H1 (cell line): ENCODE results near the gene SF3B3. TPM values are rescaled to one million over a fixed set of nuclear protein-coding genes. Genes with fewer than 3 reads are reported as not detected.
A peak's percentile ranks its signal among the peaks of the same experiment; 100 is the strongest.
"Not testable (repeated sequence)": the region's sequence is repeated elsewhere in the genome, so short reads cannot be mapped to it uniquely, and the experiment has no call there.

Source experiments
- CTCF ChIA-PET: fragments of 300-600 bp; sonication (Branson Sonifier 250); formaldehyde crosslinking; loops from one replicate; lab custom pipeline; 2021; ENCODE audit not compliant: partially characterized antibody; lab: Charles Lee
- POLR2A ChIA-PET: fragments of 300-600 bp; sonication (Branson Sonifier 250); formaldehyde crosslinking; loops from one replicate; lab custom pipeline; 2021; ENCODE audit warnings: inconsistent platforms; ENCODE audit not compliant: partially characterized antibody; lab: Charles Lee
- DNase-seq, 2 experiments: peaks; one replicate each; pipeline versions ENCODE4 v3.0.0 to v3.0.0-alpha.2; 2010 to 2022; ENCODE audit warnings: low spot score in 2 of 2, low read depth in 1 of 2, mixed read lengths in 1 of 2
- FAIRE-seq: peaks from 2 replicates; lab custom pipeline; 2011; peaks lifted over from hg19 to GRCh38; lab: Jason Lieb, UNC
- H2AFZ ChIP-seq: 2 replicates; pipeline ENCODE4 v1.8.1; 2012; ENCODE audit warnings: low read length, inconsistent platforms
- H2AK5ac ChIP-seq: 2 replicates; pipeline ENCODE4 v1.6.1; 2013; ENCODE audit warnings: low read depth, low read length
- H2BK120ac ChIP-seq: replicated peaks from 2 replicates; pipeline ENCODE3; 2013; ENCODE audit warnings: low read depth, low read length, inconsistent platforms
- H2BK12ac ChIP-seq: 2 replicates; pipeline ENCODE4 v1.6.1; 2013; ENCODE audit warnings: low read depth, low read length
- H2BK15ac ChIP-seq: 2 replicates; pipeline ENCODE4 v1.6.1; 2013; ENCODE audit warnings: low read length
- H2BK20ac ChIP-seq: 2 replicates; pipeline ENCODE4 v1.6.1; 2013; ENCODE audit warnings: low read length
- H2BK5ac ChIP-seq: 2 replicates; pipeline ENCODE4 v1.6.1; 2013; ENCODE audit warnings: low read depth, low read length
- H3K14ac ChIP-seq: 2 replicates; pipeline ENCODE4 v1.6.1; 2013; ENCODE audit warnings: inconsistent platforms; ENCODE audit not compliant: insufficient read length
- H3K18ac ChIP-seq: 2 replicates; pipeline ENCODE4 v1.6.1; 2013; ENCODE audit warnings: low read length; ENCODE audit errors: extremely low read depth
- H3K23ac ChIP-seq: 2 replicates; pipeline ENCODE4 v1.6.1; 2013; ENCODE audit warnings: inconsistent platforms; ENCODE audit not compliant: insufficient read length
- H3K23me2 ChIP-seq: 2 replicates; pipeline ENCODE4 v1.6.1; 2013; ENCODE audit warnings: low read depth, low read length
- H3K27ac ChIP-seq: 2 replicates; pipeline ENCODE4 v1.6.1; 2011; ENCODE audit warnings: low read depth, low read length, inconsistent platforms
- H3K27me3 ChIP-seq, 4 experiments: replicated peaks in 1 of 4; 1 replicate in 1 of 4; 2 replicates in 3 of 4; pipeline versions ENCODE4 v1.6.1 to v1.8.1; 2011 to 2013; ENCODE audit warnings: low read length in 3 of 4, mild to moderate bottlenecking in 3 of 4, inconsistent platforms in 2 of 4, mixed read lengths in 2 of 4, moderate library complexity in 1 of 4; ENCODE audit not compliant: control insufficient read depth in 3 of 4, insufficient read depth in 3 of 4; ENCODE audit errors: extremely low read depth in 1 of 4
- H3K36me3 ChIP-seq, 4 experiments: 2 replicates each; pipeline versions ENCODE4 v1.6.1 to v1.8.1; 2011 to 2013; ENCODE audit warnings: mild to moderate bottlenecking in 4 of 4, low read length in 3 of 4, moderate library complexity in 2 of 4, control low read depth in 1 of 4, inconsistent platforms in 1 of 4; ENCODE audit not compliant: insufficient read depth in 4 of 4, control insufficient read depth in 2 of 4
- H3K4ac ChIP-seq: replicated peaks from 2 replicates; pipeline ENCODE3; 2013; ENCODE audit warnings: low read length, low read depth, mixed read lengths, inconsistent platforms; ENCODE audit not compliant: insufficient read length
- H3K4me1 ChIP-seq, 4 experiments: replicated peaks in 1 of 4; 1 replicate in 1 of 4; 2 replicates in 3 of 4; pipeline versions ENCODE4 v1.6.1 to v1.8.1; 2011 to 2013; ENCODE audit warnings: low read length in 3 of 4, inconsistent platforms in 2 of 4, mixed read lengths in 1 of 4; ENCODE audit not compliant: insufficient read depth in 4 of 4, control insufficient read depth in 3 of 4
- H3K4me2 ChIP-seq, 2 experiments: 2 replicates each; pipeline versions ENCODE4 v1.6.1 to v1.8.1; 2011 to 2013; ENCODE audit warnings: low read depth in 2 of 2, low read length in 2 of 2, control low read depth in 1 of 2, inconsistent platforms in 1 of 2, mild to moderate bottlenecking in 1 of 2; ENCODE audit not compliant: insufficient read depth in 1 of 2
- H3K4me3 ChIP-seq, 4 experiments: fragments of 200-600, 300-600 bp in 1 of 4; sonication (generic), shearing (Covaris generic), sonication (Bioruptor Twin) in 1 of 4; 2 replicates each; pipeline versions ENCODE4 v1.5.1 to v1.8.1; 2011 to 2016; ENCODE audit warnings: low read length in 4 of 4, low read depth in 3 of 4, control low read depth in 2 of 4, inconsistent platforms in 2 of 4, mild to moderate bottlenecking in 2 of 4, mixed read lengths in 1 of 4, moderate library complexity in 1 of 4; ENCODE audit not compliant: insufficient read depth in 2 of 4; ENCODE audit errors: extremely low read depth in 1 of 4
- H3K56ac ChIP-seq: replicated peaks from 2 replicates; pipeline ENCODE3; 2013; ENCODE audit warnings: low read depth, mild to moderate bottlenecking, mixed read lengths, low read length, inconsistent platforms; ENCODE audit not compliant: insufficient read length
- H3K79me1 ChIP-seq: 2 replicates; pipeline ENCODE4 v1.6.1; 2013; ENCODE audit warnings: low read depth, low read length, control low read depth
- H3K79me2 ChIP-seq, 2 experiments: 2 replicates each; pipeline versions ENCODE4 v1.6.1 to v1.8.1; 2012 to 2013; ENCODE audit warnings: low read length in 2 of 2, mild to moderate bottlenecking in 2 of 2, inconsistent platforms in 1 of 2; ENCODE audit not compliant: insufficient read depth in 2 of 2, control insufficient read depth in 1 of 2
- H3K9ac ChIP-seq, 4 experiments: replicated peaks in 1 of 4; 1 replicate in 1 of 4; 2 replicates in 3 of 4; pipeline versions ENCODE4 v1.6.1 to v1.8.1; 2011 to 2013; ENCODE audit warnings: low read depth in 3 of 4, low read length in 3 of 4, control low read depth in 2 of 4, mild to moderate bottlenecking in 2 of 4, moderate library complexity in 2 of 4, inconsistent platforms in 1 of 4; ENCODE audit errors: extremely low read depth in 1 of 4
- H3K9me3 ChIP-seq, 2 experiments: 2 replicates each; pipeline versions ENCODE4 v1.6.1 to v1.8.1; 2012 to 2013; ENCODE audit warnings: mild to moderate bottlenecking in 2 of 2, moderate library complexity in 2 of 2, control low read depth in 1 of 2, inconsistent platforms in 1 of 2, low read depth in 1 of 2, low read length in 1 of 2, mixed read lengths in 1 of 2; ENCODE audit not compliant: insufficient read depth in 2 of 2
- H4K20me1 ChIP-seq, 2 experiments: replicated peaks in 1 of 2; 2 replicates each; pipeline versions ENCODE3 to v1.8.1; 2011 to 2013; ENCODE audit warnings: inconsistent platforms in 2 of 2, low read length in 2 of 2, mild to moderate bottlenecking in 1 of 2; ENCODE audit not compliant: insufficient read depth in 2 of 2, control insufficient read depth in 1 of 2
- H4K5ac ChIP-seq: 2 replicates; pipeline ENCODE4 v1.6.1; 2013; ENCODE audit warnings: low read length, low read depth, mixed read lengths, inconsistent platforms; ENCODE audit not compliant: insufficient read length
- H4K8ac ChIP-seq: 2 replicates; pipeline ENCODE4 v1.8.0; 2013; ENCODE audit warnings: mild to moderate bottlenecking, moderate library complexity, low read length, inconsistent platforms; ENCODE audit not compliant: insufficient read depth; ENCODE audit errors: extremely low read depth
- H4K91ac ChIP-seq: replicated peaks from 2 replicates; pipeline ENCODE3; 2013; ENCODE audit warnings: low read length, mixed read lengths, inconsistent platforms; ENCODE audit not compliant: insufficient read length
- NANOG ChIP-seq: IDR thresholded peaks from 2 replicates; pipeline ENCODE4 v1.6.1; 2011; ENCODE audit warnings: low read length, low read depth, mild to moderate bottlenecking, inconsistent platforms; ENCODE audit not compliant: insufficient read depth, poor library complexity, severe bottlenecking
- WGBS, 2 experiments: shearing (Covaris generic) in 1 of 2; methylation state at CpG; one replicate each; pipeline versions ENCODE4 v1.1.6 to v1.1.7; 2013 to 2015; ENCODE audit warnings: low lambda C conversion rate in 2 of 2, mixed read lengths in 2 of 2, inconsistent platforms in 1 of 2, low coverage in 1 of 2, missing lambda C conversion rate in 1 of 2; ENCODE audit not compliant: insufficient replicate concordance in 2 of 2, insufficient coverage in 1 of 2, insufficient read length in 1 of 2; ENCODE audit errors: extremely low coverage in 1 of 2, missing lambda C conversion rate in 1 of 2; 5-methylcytosine and 5-hydroxymethylcytosine counted together
- polyA plus RNA-seq, 7 experiments: library from polyadenylated mRNA; depleted of rRNA in 3 of 7; stranded (reverse) in 5 of 7; unstranded in 2 of 7; fragments of >200 nt in 5 of 7; fragments of 200-250 nt in 2 of 7; gene quantifications; 1 replicate in 5 of 7; 2 replicates in 1 of 7; 4 replicates in 1 of 7; pipeline versions ENCODE4 v1.2.1 to v1.2.3, GENCODE V29; 2011 to 2013; ENCODE audit warnings: missing spikeins in 2 of 7, mixed read lengths in 2 of 7
- small RNA-seq: library from polyadenylated mRNA; stranded (forward); fragments of <200 nt; extraction: miRNeasy Mini kit (QIAGEN cat#:217004); gene quantifications from one replicate; pipeline ENCODE3, GENCODE V24; 2013; ENCODE audit not compliant: insufficient read depth
- total RNA-seq: library from RNA; stranded (reverse); fragmentation: NEBNext Ultra II Directional; extraction: Animal tissue kit (Norgen Biotek cat#: 25700); gene quantifications from 2 replicates; pipeline ENCODE4 v1.2.1, GENCODE V29; 2021

The SF3B3 gene
- total and polyA plus RNA-seq, 2 of the 8 experiments (the other 6 are each of a cell fraction or from before 2014, with no cell fraction given) = 241 to 521 TPM

- ChIA-PET CTCF (interaction anchor here (1.0 kb wide), 1 partner anchor 12 kb away, joined by 4 read pairs; no protein-coding TSS in a partner anchor), POLR2A (interaction anchor here (0.6 to 0.7 kb wide), 2 partner anchors 12 to 241 kb away, joined by 3 to 5 read pairs; no protein-coding TSS in a partner anchor)
- not testable (repeated sequence) for H3K27ac ChIP-seq, H3K27me3 ChIP-seq, H3K4ac ChIP-seq, FAIRE-seq, H3K9me3 ChIP-seq, H3K4me1 ChIP-seq, H4K20me1 ChIP-seq, H2AFZ ChIP-seq, H3K56ac ChIP-seq, H3K9ac ChIP-seq, H4K91ac ChIP-seq, H4K5ac ChIP-seq, H2BK12ac ChIP-seq, H2BK20ac ChIP-seq, H2AK5ac ChIP-seq, DNase-seq, H2BK5ac ChIP-seq, H3K79me1 ChIP-seq, H3K18ac ChIP-seq, H3K14ac ChIP-seq, H2BK120ac ChIP-seq, H4K8ac ChIP-seq, H3K23ac ChIP-seq, H3K36me3 ChIP-seq, H3K23me2 ChIP-seq, H2BK15ac ChIP-seq
- 6% methylated on average over 3 of the region's 3 CpGs; no CpG with 5 or more reads in 1 of the 2 experiments for WGBS, 2 experiments
- peaks cover 0 to 22% of the 10 kb centered on the region in 2 experiments; a peak in 2 of 4 replicates for H3K79me2 ChIP-seq
- H3K4me3 ChIP-seq = peak overlapping the region in 1 of 4 experiments; percentile 39; a peak in 2 of 8 replicates
- peak overlapping the region; percentile 49 to 84; a peak in 3 of 4 replicates for H3K4me2 ChIP-seq
- peak; percentile 36 for TF ChIP-seq NANOG
Observed at GRCh38 chr16:70621864-70622263, 98.2 kb downstream of the SF3B3 start.

Small RNA genes lying within 50 kb of the gene (small RNA-seq; reads per million reads assigned to genes)
- 77.3 reads per million, percentile 97 among the genes with 10 or more reads in this experiment for gene SNORD111
- 293 reads per million, percentile 98 among the genes with 10 or more reads in this experiment for gene SNORD111B

Other genes starting within 250 kb of the SF3B3 start
- gene AARS1, start 234.3 kb upstream of the SF3B3 start, total RNA-seq = 231 and 235 TPM in 2 replicates
- 130 and 164 TPM in 2 replicates for gene AARS1, start 234.3 kb upstream of the SF3B3 start, polyA plus RNA-seq (2011; rRNA removed)
- 42.7 and 46.6 TPM in 2 replicates for gene DDX19B, start 224.6 kb upstream of the SF3B3 start, total RNA-seq
- gene DDX19B, start 224.6 kb upstream of the SF3B3 start, polyA plus RNA-seq (2011; rRNA removed) = 36.5 and 40.5 TPM in 2 replicates
- gene DDX19A, start 176.9 kb upstream of the SF3B3 start, total RNA-seq = 50.3 and 50.8 TPM in 2 replicates
- gene DDX19A, start 176.9 kb upstream of the SF3B3 start, polyA plus RNA-seq (2011; rRNA removed) = 27.9 and 30.7 TPM in 2 replicates
- 39.3 and 39.7 TPM in 2 replicates for gene ST3GAL2, start 84.7 kb upstream of the SF3B3 start, total RNA-seq
- 14.4 and 30.5 TPM in 2 replicates for gene ST3GAL2, start 84.7 kb upstream of the SF3B3 start, polyA plus RNA-seq (2011; rRNA removed)
- 3.4 and 4.6 TPM in 2 replicates for gene FCSK, start 69.2 kb upstream of the SF3B3 start, total RNA-seq
- 5.1 and 5.5 TPM in 2 replicates for gene FCSK, start 69.2 kb upstream of the SF3B3 start, polyA plus RNA-seq (2011; rRNA removed)
- 46.1 and 52.2 TPM in 2 replicates for gene COG4, start 262 bp upstream of the SF3B3 start, total RNA-seq
- gene COG4, start 262 bp upstream of the SF3B3 start, polyA plus RNA-seq (2011; rRNA removed) = 50.2 and 54.7 TPM in 2 replicates
- 4.0 and 4.6 TPM in 2 replicates for gene IL34, start 122.7 kb downstream of the SF3B3 start, total RNA-seq
- 5.6 and 8.0 TPM in 2 replicates for gene IL34, start 122.7 kb downstream of the SF3B3 start, polyA plus RNA-seq (2011; rRNA removed)
- gene MTSS2, start 162.2 kb downstream of the SF3B3 start, total RNA-seq = 34.2 and 36.7 TPM in 2 replicates
- 23.3 and 33.8 TPM in 2 replicates for gene MTSS2, start 162.2 kb downstream of the SF3B3 start, polyA plus RNA-seq (2011; rRNA removed)